D721Med (cell line): Measurements from ENCODE around the gene KCNQ4.

ENCODE experiments used
- DNase-seq: peaks from one replicate; pipeline ENCODE4 v3.0.0; 2011; ENCODE audit warnings: low spot score; ENCODE audit not compliant: insufficient read length
- FAIRE-seq: peaks from 2 replicates; lab custom pipeline; 2011; peaks lifted over from hg19 to GRCh38; lab: Jason Lieb, UNC
- CTCF ChIP-seq: IDR thresholded peaks from 2 replicates; pipeline ENCODE4 v1.5.1; 2012; ENCODE audit warnings: mild to moderate bottlenecking, control low read depth; ENCODE audit not compliant: insufficient read depth; ENCODE audit errors: missing control alignments

KCNQ4 gene

GRCh38 chr1:40756523-40756922, 27.1 kb upstream of the KCNQ4 start:
- TF ChIP-seq CTCF, result no peak
- FAIRE-seq, result no peak
- DNase-seq, result no peak

GRCh38 chr1:40757084-40757483, 26.5 kb upstream of the KCNQ4 start:
- FAIRE-seq, result no peak
- DNase-seq, result no peak

GRCh38 chr1:40758004-40758403, 25.6 kb upstream of the KCNQ4 start:
- no peak for FAIRE-seq
- no peak for DNase-seq
- no peak for TF ChIP-seq CTCF

More at GRCh38 chr1:40757084-40757483, 26.5 kb upstream of the KCNQ4 start:
- no peak for TF ChIP-seq CTCF

GRCh38 chr1:40758578-40759343, 24.8 kb upstream of the KCNQ4 start:
- no peak for TF ChIP-seq CTCF
- FAIRE-seq, result no peak
- no peak for DNase-seq

GRCh38 chr1:40760984-40761383, 22.6 kb upstream of the KCNQ4 start:
- no peak for TF ChIP-seq CTCF
- DNase-seq (no peak), FAIRE-seq (no peak)

- DNase-seq, result no peak
- no peak for TF ChIP-seq CTCF
- FAIRE-seq, result no peak
Measured at GRCh38 chr1:40762144-40762923, 21.3 kb upstream of the KCNQ4 start.
